ENCODE measurements around the gene SUGP2. TPM values are rescaled to one million over a fixed set of nuclear protein-coding genes. Genes with fewer than 3 reads are reported as not detected.

SUGP2 gene
- total and polyA plus RNA-seq, 9 of the 15 experiments (the other 6 are each of a cell fraction or from before 2014, with no cell fraction given): 13.1 to 101 (median 63.1) TPM

GRCh38 chr19:19033426-19034203 is at the start of gene SUGP2, which contains the start of gene ARMC6 (continued):
- TF ChIP-seq ZNF263 (CRISPR knock-in tag; IDR thresholded peaks at IDR 0.05; ENCODE audit: borderline replicate concordance) (no peak), RAD51 (IDR thresholded peaks at IDR 0.05; ENCODE audit: borderline replicate concordance, low read depth) (peak; percentile 17; the same call in 1 of the 2 replicates), GTF2E2 (tag; IDR thresholded peaks at IDR 0.05) (no peak; the same call in 1 of the 2 replicates), SMAD3 (CRISPR knock-in tag; conservative IDR thresholded peaks at IDR 0.05) (no peak), ZBTB1 (CRISPR knock-in tag; IDR thresholded peaks at IDR 0.05; ENCODE audit: borderline replicate concordance, low read depth) (peak; percentile 66; the same call in 1 of the 2 replicates), CSDE1 (IDR thresholded peaks at IDR 0.05) (no peak), RBM34 (IDR thresholded peaks at IDR 0.05; ENCODE audit: borderline replicate concordance, insufficient read depth, low read length) (no peak), POLR3A (IDR thresholded peaks at IDR 0.05; ENCODE audit: borderline replicate concordance, extremely low read depth, insufficient read depth, insufficient read length) (no peak), MTA3 (IDR thresholded peaks at IDR 0.05; ENCODE audit: borderline replicate concordance) (peak; percentile 98), ELK3 (CRISPR knock-in tag; IDR thresholded peaks at IDR 0.05) (no peak), RNF2 (IDR thresholded peaks at IDR 0.05) (peak; percentile 83), TBP (optimal IDR thresholded peaks at IDR 0.05; ENCODE audit: low read depth, low read length) (peak; percentile 46), ILK (tag; IDR thresholded peaks at IDR 0.05; ENCODE audit: borderline replicate concordance, low read depth) (no peak), SUPT5H (IDR thresholded peaks at IDR 0.05) (peak; percentile 54), MED1 (CRISPR knock-in tag; IDR thresholded peaks at IDR 0.05; ENCODE audit: borderline replicate concordance) (no peak), MTA1 (IDR thresholded peaks at IDR 0.05; ENCODE audit: borderline replicate concordance) (no peak), ASH1L (IDR thresholded peaks at IDR 0.05; ENCODE audit: borderline replicate concordance, low read depth, partially characterized antibody) (no peak), ESRRA (IDR thresholded peaks at IDR 0.05; ENCODE audit: borderline replicate concordance, low read depth) (no peak), ID3 (CRISPR knock-in tag; IDR thresholded peaks at IDR 0.05) (no peak), ID3 (tag; IDR thresholded peaks at IDR 0.05) (no peak), ATF2 (CRISPR knock-in tag; IDR thresholded peaks at IDR 0.05) (no peak), CTCF (IDR thresholded peaks at IDR 0.05 in 2 of 3, conservative IDR thresholded peaks at IDR 0.05 in 1 of 3; ENCODE audit: insufficient read depth in 2 of 3, low read depth in 1 of 3, low read length in 3 of 3) (peak in 1 of 3 experiments; percentile 8; a peak in 1 of 6 replicates), ZNF584 (CRISPR knock-in tag; IDR thresholded peaks at IDR 0.05; ENCODE audit: low read depth) (no peak), PCBP1 (IDR thresholded peaks at IDR 0.05; ENCODE audit: low read depth, low read length, poor library complexity, severe bottlenecking) (peak; percentile 16)

Measured in K562 (cell line).